GM12878 (cell line): Measurements from ENCODE around the gene ALOXE3. TPM values are rescaled to one million over a fixed set of nuclear protein-coding genes. Genes with fewer than 3 reads are reported as not detected.

Experiments used
- ATAC-seq: fragments of 200-7000 bp; cut with Tn5 transposase; 3 replicates; pipeline ENCODE4 v1.9.1; 2020; ENCODE audit warnings: mild to moderate bottlenecking, moderate library complexity
- BruUV-seq: library from RNA; stranded (reverse); fragments of 400-500 nt; replicated peaks from 2 replicates; lab custom pipeline; 2021; lab: Mats Ljungman, UMichigan
- CTCF ChIA-PET: fragments of 300-600 bp; sonication (Branson Sonifier 250); formaldehyde crosslinking; extraction: SDS; loops from one replicate; lab custom pipeline; 2021; ENCODE audit warnings: inconsistent platforms; lab: Yijun Ruan, JAX
- POLR2A ChIA-PET: fragments of 350-600 bp; formaldehyde crosslinking; extraction: SDS; loops from one replicate; lab custom pipeline; 2021; ENCODE audit warnings: inconsistent platforms; lab: Charles Lee
- RAD21 ChIA-PET: fragments of 300-600 bp; sonication (Branson Sonifier 250); formaldehyde crosslinking; loops from one replicate; lab custom pipeline; 2023; ENCODE audit warnings: antibody characterized with exemption; ENCODE audit not compliant: unreplicated experiment; lab: Charles Lee
- SMC1A ChIA-PET: fragments of 300-600 bp; sonication (Branson Sonifier 250); formaldehyde crosslinking; loops from one replicate; lab custom pipeline; 2023; ENCODE audit not compliant: unreplicated experiment, uncharacterized antibody; lab: Charles Lee
- DNase-seq: peaks from one replicate; pipeline ENCODE4 v3.0.0-alpha.2; 2011; ENCODE audit warnings: low read depth, low spot score
- FAIRE-seq: peaks from 3 replicates; lab custom pipeline; 2011; peaks lifted over from hg19 to GRCh38; lab: Jason Lieb, UNC
- H2AFZ ChIP-seq: 2 replicates; pipeline ENCODE4 v1.6.0; 2011; ENCODE audit warnings: low read depth, low read length, control low read depth; ENCODE audit not compliant: control insufficient read depth
- H3K27ac ChIP-seq: 2 replicates; pipeline ENCODE4 v1.5.1; 2011; ENCODE audit warnings: control low read depth; ENCODE audit not compliant: control insufficient read depth, insufficient read depth
- H3K27me3 ChIP-seq, 2 experiments: replicated peaks in 1 of 2; 2 replicates each; pipeline versions ENCODE4 v1.6.0 to v1.6.1; 2011; ENCODE audit warnings: low read length in 1 of 2; ENCODE audit not compliant: control insufficient read depth in 2 of 2, insufficient read depth in 2 of 2
- H3K36me3 ChIP-seq, 2 experiments: 2 replicates each; pipeline ENCODE4 v1.5.1; 2011; ENCODE audit warnings: low read length in 1 of 2; ENCODE audit not compliant: control insufficient read depth in 2 of 2, insufficient read depth in 2 of 2
- H3K4me1 ChIP-seq: 2 replicates; pipeline ENCODE4 v1.6.1; 2011; ENCODE audit warnings: mild to moderate bottlenecking, low read length, moderate library complexity, mixed read lengths; ENCODE audit not compliant: control insufficient read depth, insufficient read depth
- H3K4me2 ChIP-seq: 2 replicates; pipeline ENCODE4 v1.6.0; 2011; ENCODE audit warnings: control low read depth; ENCODE audit not compliant: control insufficient read depth, insufficient read depth
- H3K4me3 ChIP-seq: fragments of 200-600 bp; sonication (generic); 2 replicates; pipeline ENCODE4 v1.5.1; 2016
- H3K79me2 ChIP-seq: 2 replicates; pipeline ENCODE4 v1.6.0; 2011; ENCODE audit warnings: low read length; ENCODE audit not compliant: control insufficient read depth, insufficient read depth
- H3K9ac ChIP-seq: 2 replicates; pipeline ENCODE4 v1.8.0; 2011; ENCODE audit warnings: low read length, control low read depth, mixed read lengths; ENCODE audit not compliant: control insufficient read depth, insufficient read depth
- H3K9me3 ChIP-seq: replicated peaks from 3 replicates; pipeline ENCODE4 v1.5.1; 2011; ENCODE audit warnings: mild to moderate bottlenecking, low read length; ENCODE audit not compliant: control insufficient read depth, insufficient read depth
- H4K20me1 ChIP-seq: 2 replicates; pipeline ENCODE4 v1.6.0; 2011; ENCODE audit not compliant: control insufficient read depth, insufficient read depth
- BRCA1 ChIP-seq: IDR thresholded peaks from 2 replicates; pipeline ENCODE4 v1.6.1; 2011; ENCODE audit warnings: low read depth, low read length, improper control_type of control experiment
- DPF2 ChIP-seq: fragments of 450-650 bp; IDR thresholded peaks from 2 replicates; pipeline ENCODE4 v1.6.1; 2017; ENCODE audit warnings: mild to moderate bottlenecking
- FOXM1 ChIP-seq: IDR thresholded peaks from 2 replicates; pipeline ENCODE4 v1.6.1; 2012; ENCODE audit warnings: low read depth, mild to moderate bottlenecking, inconsistent platforms, low read length, moderate library complexity
- KLF5 ChIP-seq: fragments of 450-650 bp; IDR thresholded peaks from 2 replicates; pipeline ENCODE4 v1.6.1; 2014; ENCODE audit warnings: mild to moderate bottlenecking; ENCODE audit not compliant: partially characterized antibody
- NFYA ChIP-seq: IDR thresholded peaks from 2 replicates; pipeline ENCODE4 v1.6.1; 2011; ENCODE audit warnings: low read depth, mild to moderate bottlenecking, low read length, improper control_type of control experiment, borderline replicate concordance
- NRF1 ChIP-seq: conservative IDR thresholded peaks from 2 replicates; pipeline ENCODE4 v1.6.1; 2011; ENCODE audit warnings: mild to moderate bottlenecking, low read depth, low read length, improper control_type of control experiment
- SKIL ChIP-seq: fragments of 450-650 bp; IDR thresholded peaks from 2 replicates; pipeline ENCODE4 v1.6.1; 2017; ENCODE audit warnings: mild to moderate bottlenecking, low read depth, inconsistent platforms; ENCODE audit not compliant: poor library complexity, severe bottlenecking
- TBL1XR1 ChIP-seq: IDR thresholded peaks from 2 replicates; pipeline ENCODE4 v1.6.1; 2012; ENCODE audit warnings: low read depth, low read length, improper control_type of control experiment
- WGBS: methylation state at CpG from one replicate; pipeline ENCODE4 v1.1.6; 2016; ENCODE audit warnings: low lambda C conversion rate; ENCODE audit not compliant: insufficient replicate concordance, insufficient coverage; ENCODE audit errors: missing lambda C conversion rate; 5-methylcytosine and 5-hydroxymethylcytosine counted together
- in situ Hi-C: fragments of 300-500 bp; cut with MboI; formaldehyde crosslinking; loops from 9 replicates; pipeline ENCODE4 v1.14.3; 2018; ENCODE audit warnings: mixed read lengths
- intact Hi-C: fragments of 100-400 bp; cut with micrococcal nuclease; formaldehyde crosslinking; loops from one replicate; pipeline ENCODE4 v1.14.2; 2022; ENCODE audit not compliant: unreplicated experiment
- polyA plus RNA-seq, 11 experiments: library from polyadenylated mRNA; depleted of rRNA in 4 of 11; unstranded in 6 of 11; stranded (reverse) in 5 of 11; fragments of >200 nt; fragmentation: Nextera tagmentation in 4 of 11; fragmentation: Illumina TruSeq in 1 of 11; extraction: Ambion mirVana in 4 of 11; extraction: Trizol in 1 of 11; gene quantifications; 1 replicate in 1 of 11; 2 replicates in 10 of 11; pipeline versions ENCODE4 v1.2.1 to v1.2.3, GENCODE V29; 2011 to 2016; ENCODE audit warnings: inconsistent platforms in 2 of 11, missing spikeins in 2 of 11, low read depth in 1 of 11
- total RNA-seq, 4 experiments: library from RNA; depleted of rRNA in 3 of 4; stranded (reverse); fragments of >200 nt in 3 of 4; fragmentation: Illumina TruSeq in 1 of 4; extraction: Trizol in 1 of 4; gene quantifications; 2 replicates each; pipeline versions ENCODE4 v1.2.1 to v1.2.3, GENCODE V29; 2013 to 2021
- TF ChIP-seq, protein P1 (sequence below): fragments of 450-650 bp; IDR thresholded peaks from 2 replicates; pipeline ENCODE4 v1.6.1; 2017; ENCODE audit warnings: mild to moderate bottlenecking, moderate library complexity
- TF ChIP-seq, protein P2 (sequence below): fragments of 450-650 bp; IDR thresholded peaks from 2 replicates; pipeline ENCODE4 v1.6.1; 2017; ENCODE audit warnings: antibody characterized with exemption, mild to moderate bottlenecking, moderate library complexity

ALOXE3 gene
- total and polyA plus RNA-seq, 10 of the 15 experiments (the other 5 are each of a cell fraction or from before 2014, with no cell fraction given), result 0.04 TPM; not detected in 9

- TF ChIP-seq, protein P1, sequence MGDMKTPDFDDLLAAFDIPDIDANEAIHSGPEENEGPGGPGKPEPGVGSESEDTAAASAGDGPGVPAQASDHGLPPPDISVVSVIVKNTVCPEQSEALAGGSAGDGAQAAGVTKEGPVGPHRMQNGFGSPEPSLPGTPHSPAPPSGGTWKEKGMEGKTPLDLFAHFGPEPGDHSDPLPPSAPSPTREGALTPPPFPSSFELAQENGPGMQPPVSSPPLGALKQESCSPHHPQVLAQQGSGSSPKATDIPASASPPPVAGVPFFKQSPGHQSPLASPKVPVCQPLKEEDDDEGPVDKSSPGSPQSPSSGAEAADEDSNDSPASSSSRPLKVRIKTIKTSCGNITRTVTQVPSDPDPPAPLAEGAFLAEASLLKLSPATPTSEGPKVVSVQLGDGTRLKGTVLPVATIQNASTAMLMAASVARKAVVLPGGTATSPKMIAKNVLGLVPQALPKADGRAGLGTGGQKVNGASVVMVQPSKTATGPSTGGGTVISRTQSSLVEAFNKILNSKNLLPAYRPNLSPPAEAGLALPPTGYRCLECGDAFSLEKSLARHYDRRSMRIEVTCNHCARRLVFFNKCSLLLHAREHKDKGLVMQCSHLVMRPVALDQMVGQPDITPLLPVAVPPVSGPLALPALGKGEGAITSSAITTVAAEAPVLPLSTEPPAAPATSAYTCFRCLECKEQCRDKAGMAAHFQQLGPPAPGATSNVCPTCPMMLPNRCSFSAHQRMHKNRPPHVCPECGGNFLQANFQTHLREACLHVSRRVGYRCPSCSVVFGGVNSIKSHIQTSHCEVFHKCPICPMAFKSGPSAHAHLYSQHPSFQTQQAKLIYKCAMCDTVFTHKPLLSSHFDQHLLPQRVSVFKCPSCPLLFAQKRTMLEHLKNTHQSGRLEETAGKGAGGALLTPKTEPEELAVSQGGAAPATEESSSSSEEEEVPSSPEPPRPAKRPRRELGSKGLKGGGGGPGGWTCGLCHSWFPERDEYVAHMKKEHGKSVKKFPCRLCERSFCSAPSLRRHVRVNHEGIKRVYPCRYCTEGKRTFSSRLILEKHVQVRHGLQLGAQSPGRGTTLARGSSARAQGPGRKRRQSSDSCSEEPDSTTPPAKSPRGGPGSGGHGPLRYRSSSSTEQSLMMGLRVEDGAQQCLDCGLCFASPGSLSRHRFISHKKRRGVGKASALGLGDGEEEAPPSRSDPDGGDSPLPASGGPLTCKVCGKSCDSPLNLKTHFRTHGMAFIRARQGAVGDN, result no peak
- TF ChIP-seq BRCA1 (no peak), FOXM1 (no peak), DPF2 (no peak)
These were observed 30.4 kb downstream of the ALOXE3 start (continued) for GRCh38 chr17:8087952-8088230.

GRCh38 chr17:8087075-8087951, 31.0 kb downstream of the ALOXE3 start, which contains the start of gene ALOX12B:
ALOX12B (minus strand) TSS chr17:8087716; CDS start chr17:8087442, 274 bp downstream.
- no TSS peak for BruUV-seq
- FAIRE-seq (no peak), ATAC-seq (no peak), DNase-seq (no peak)
- Histone ChIP-seq H3K9ac (no peak within 1 kb of the TSS), H3K36me3 (no peaks in the 10 kb centered on the region), H3K27ac (no peak within 1 kb of the TSS), H4K20me1 (no peaks in the 10 kb centered on the region), H3K9me3 (no peaks in the 10 kb centered on the region; the same call in 2 of the 3 replicates), H3K4me1 (peaks cover 8% of the 10 kb centered on the region), H3K79me2 (no peaks in the 10 kb centered on the region), H2AFZ (no peak within 1 kb of the TSS), H3K4me2 (no peak within 1 kb of the TSS), H3K4me3 (no peak within 1 kb of the TSS), H3K27me3 (peaks cover 0 to 3% of the 10 kb centered on the region in 2 experiments; a peak in 1 of 4 replicates)
- ChIA-PET POLR2A (interaction anchor here (1.0 kb wide), 1 partner anchor 12 kb away, joined by 3 read pairs; no protein-coding TSS in a partner anchor), RAD21 (interaction anchor here (1.2 kb wide), 1 partner anchor 9 kb away, joined by 3 read pairs; no protein-coding TSS in a partner anchor), SMC1A (interaction anchor here (1.0 kb wide), 1 partner anchor 26 kb away, joined by 3 read pairs; no protein-coding TSS in a partner anchor), CTCF (interaction anchor here (1.1 to 9.2 kb wide), 5 partner anchors 8 to 28 kb away, joined by 3 to 189 read pairs (median 10); no protein-coding TSS in a partner anchor)
- 22% methylated on average over 18 of the region's 20 CpGs for WGBS
- intact Hi-C loops (no loop called here), in situ Hi-C loops (no loop called here)
- TF ChIP-seq NFYA, result no peak
- TF ChIP-seq, protein P2, sequence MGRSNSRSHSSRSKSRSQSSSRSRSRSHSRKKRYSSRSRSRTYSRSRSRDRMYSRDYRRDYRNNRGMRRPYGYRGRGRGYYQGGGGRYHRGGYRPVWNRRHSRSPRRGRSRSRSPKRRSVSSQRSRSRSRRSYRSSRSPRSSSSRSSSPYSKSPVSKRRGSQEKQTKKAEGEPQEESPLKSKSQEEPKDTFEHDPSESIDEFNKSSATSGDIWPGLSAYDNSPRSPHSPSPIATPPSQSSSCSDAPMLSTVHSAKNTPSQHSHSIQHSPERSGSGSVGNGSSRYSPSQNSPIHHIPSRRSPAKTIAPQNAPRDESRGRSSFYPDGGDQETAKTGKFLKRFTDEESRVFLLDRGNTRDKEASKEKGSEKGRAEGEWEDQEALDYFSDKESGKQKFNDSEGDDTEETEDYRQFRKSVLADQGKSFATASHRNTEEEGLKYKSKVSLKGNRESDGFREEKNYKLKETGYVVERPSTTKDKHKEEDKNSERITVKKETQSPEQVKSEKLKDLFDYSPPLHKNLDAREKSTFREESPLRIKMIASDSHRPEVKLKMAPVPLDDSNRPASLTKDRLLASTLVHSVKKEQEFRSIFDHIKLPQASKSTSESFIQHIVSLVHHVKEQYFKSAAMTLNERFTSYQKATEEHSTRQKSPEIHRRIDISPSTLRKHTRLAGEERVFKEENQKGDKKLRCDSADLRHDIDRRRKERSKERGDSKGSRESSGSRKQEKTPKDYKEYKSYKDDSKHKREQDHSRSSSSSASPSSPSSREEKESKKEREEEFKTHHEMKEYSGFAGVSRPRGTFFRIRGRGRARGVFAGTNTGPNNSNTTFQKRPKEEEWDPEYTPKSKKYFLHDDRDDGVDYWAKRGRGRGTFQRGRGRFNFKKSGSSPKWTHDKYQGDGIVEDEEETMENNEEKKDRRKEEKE, result no peak
- TF ChIP-seq TBL1XR1, result no peak
- TF ChIP-seq NRF1, result no peak
- no peak for TF ChIP-seq SKIL
- no peak for TF ChIP-seq KLF5
